Gastrocnemius medialis (tissue), 4 donors: Measurements from ENCODE around the gene CD2AP. TPM values are rescaled to one million over a fixed set of nuclear protein-coding genes. Genes with fewer than 3 reads are reported as not detected.
A peak's percentile ranks its signal among the peaks of the same experiment; 100 is the strongest.

Experiments
- ATAC-seq, 2 donors: fragments of 150-250 bp; one replicate each; pipeline ENCODE4 v1.9.1; 2016
- DNase-seq, 2 donors: peaks; one replicate each; pipeline ENCODE4 v3.0.0-alpha.2; 2019
- H3K27ac ChIP-seq, 4 donors: fragments of 200-600 bp; sonication (generic); 1 replicate in 1 of 4; 2 replicates in 3 of 4; pipeline ENCODE4 v1.5.1; 2016 to 2018; ENCODE audit warnings: mild to moderate bottlenecking in 2 of 4, moderate library complexity in 1 of 4
- H3K27me3 ChIP-seq, 3 donors: fragments of 200-600 bp; sonication (generic) in 2 of 3; 1 replicate in 1 of 3; 2 replicates in 2 of 3; pipeline versions ENCODE4 v1.5.1 to v1.6.0; 2016 to 2019; ENCODE audit warnings: mild to moderate bottlenecking in 1 of 3, moderate library complexity in 1 of 3
- H3K36me3 ChIP-seq, 2 donors: fragments of 200-600 bp; sonication (generic) in 1 of 2; one replicate each; pipeline ENCODE4 v1.5.1; 2017 to 2018
- H3K4me1 ChIP-seq, 2 donors: fragments of 200-600 bp; sonication (generic) in 1 of 2; one replicate each; pipeline ENCODE4 v1.5.1; 2016 to 2017; ENCODE audit warnings: mild to moderate bottlenecking in 2 of 2
- H3K4me3 ChIP-seq, 4 donors: fragments of 200-600 bp; sonication (generic) in 3 of 4; 1 replicate in 1 of 4; 2 replicates in 3 of 4; pipeline ENCODE4 v1.5.1; 2016 to 2019; ENCODE audit warnings: mild to moderate bottlenecking in 2 of 4
- H3K9me3 ChIP-seq, 3 donors: fragments of 200-600 bp; sonication (generic) in 2 of 3; 1 replicate in 1 of 3; 2 replicates in 2 of 3; pipeline ENCODE4 v1.5.1; 2016 to 2019
- POLR2A ChIP-seq, 2 donors: fragments of 450-650 bp; IDR thresholded peaks; one replicate each; pipeline ENCODE4 v1.6.1; 2017; ENCODE audit warnings: antibody characterized with exemption in 2 of 2, mild to moderate bottlenecking in 2 of 2, moderate library complexity in 2 of 2
- in situ Hi-C, 4 donors: fragments of 200-750 bp; cut with MboI; loops; one replicate each; pipeline versions ENCODE4 v1.15.0 to v1.8.0; 2017; ENCODE audit warnings: low sequenced_read_pairs in 4 of 4
- intact Hi-C: fragments of 100-400 bp; cut with DNase I; formaldehyde crosslinking; loops from one replicate; pipeline ENCODE4 v1.15.1; 2023; ENCODE audit warnings: low total_unique reads
- total RNA-seq, 4 donors: library from RNA; depleted of rRNA; stranded (reverse); fragments of >200 nt; gene quantifications; one replicate each; pipeline versions ENCODE4 v1.1.0 to v1.2.3, GENCODE V29; 2016
- TF ChIP-seq, protein P1 (sequence below), 5 experiments: fragments of 450-650 bp in 3 of 5; fragments of 200-600 bp in 2 of 5; sonication (generic) in 2 of 5; IDR thresholded peaks in 4 of 5; conservative IDR thresholded peaks in 1 of 5; 1 replicate in 4 of 5; 2 replicates in 1 of 5; pipeline ENCODE4 v1.5.1; 2016 to 2019; ENCODE audit warnings: antibody characterized with exemption in 5 of 5, mild to moderate bottlenecking in 3 of 5, moderate library complexity in 3 of 5

CD2AP gene
- 10 to 100 TPM in 1 of 4 donors, 1 to 10 TPM in 3; 6.9 to 14.1 (median 8.6) TPM for total RNA-seq

- Histone ChIP-seq H3K27ac (peak within 1 kb of the TSS; percentile 89 to 96 (median 94)), H3K4me1 (peaks cover 19 to 29% of the 10 kb centered on the region in 2 donors), H3K4me3 (peak within 1 kb of the TSS; percentile 77 to 93 (median 84)), H3K27me3 (no peaks in the 10 kb centered on the region), H3K36me3 (no peaks in the 10 kb centered on the region), H3K9me3 (no peaks in the 10 kb centered on the region)
- in situ Hi-C loops: no loop called here
- peak; percentile 93 to 94 for ATAC-seq
- intact Hi-C loops: loop anchor here (2.0 kb wide), 1 partner anchor 63 kb away; no protein-coding TSS in a partner anchor
- TF ChIP-seq, protein P1, sequence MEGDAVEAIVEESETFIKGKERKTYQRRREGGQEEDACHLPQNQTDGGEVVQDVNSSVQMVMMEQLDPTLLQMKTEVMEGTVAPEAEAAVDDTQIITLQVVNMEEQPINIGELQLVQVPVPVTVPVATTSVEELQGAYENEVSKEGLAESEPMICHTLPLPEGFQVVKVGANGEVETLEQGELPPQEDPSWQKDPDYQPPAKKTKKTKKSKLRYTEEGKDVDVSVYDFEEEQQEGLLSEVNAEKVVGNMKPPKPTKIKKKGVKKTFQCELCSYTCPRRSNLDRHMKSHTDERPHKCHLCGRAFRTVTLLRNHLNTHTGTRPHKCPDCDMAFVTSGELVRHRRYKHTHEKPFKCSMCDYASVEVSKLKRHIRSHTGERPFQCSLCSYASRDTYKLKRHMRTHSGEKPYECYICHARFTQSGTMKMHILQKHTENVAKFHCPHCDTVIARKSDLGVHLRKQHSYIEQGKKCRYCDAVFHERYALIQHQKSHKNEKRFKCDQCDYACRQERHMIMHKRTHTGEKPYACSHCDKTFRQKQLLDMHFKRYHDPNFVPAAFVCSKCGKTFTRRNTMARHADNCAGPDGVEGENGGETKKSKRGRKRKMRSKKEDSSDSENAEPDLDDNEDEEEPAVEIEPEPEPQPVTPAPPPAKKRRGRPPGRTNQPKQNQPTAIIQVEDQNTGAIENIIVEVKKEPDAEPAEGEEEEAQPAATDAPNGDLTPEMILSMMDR (IDR thresholded peaks at IDR 0.05 in 4 of 5, conservative IDR thresholded peaks at IDR 0.05 in 1 of 5): peak in 1 of 5 experiments; percentile 33
- peak; percentile 42 to 66 for TF ChIP-seq POLR2A (IDR thresholded peaks at IDR 0.05)
- peak; percentile 74 to 75 for DNase-seq
These were observed at the start of gene CD2AP for GRCh38 chr6:47477497-47478232. CD2AP (plus strand) TSS chr6:47477789; CDS start chr6:47478245, 456 bp downstream.

GRCh38 chr6:47428288-47428687, 49.3 kb upstream of the CD2AP start:
- ATAC-seq (no peak), DNase-seq (no peak)
- intact Hi-C loops: no loop called here
- no peaks in the 10 kb centered on the region for H3K36me3 ChIP-seq
- no peak overlapping the region for H3K4me3 ChIP-seq
- in situ Hi-C loops: no loop called here
- H3K27ac ChIP-seq: no peak overlapping the region
- TF ChIP-seq, protein P1 (IDR thresholded peaks at IDR 0.05 in 4 of 5, conservative IDR thresholded peaks at IDR 0.05 in 1 of 5): no peak
- TF ChIP-seq POLR2A (IDR thresholded peaks at IDR 0.05): no peak
- H3K4me1 ChIP-seq: no peaks in the 10 kb centered on the region
- peaks cover 0 to 3% (median 0%) of the 10 kb centered on the region in 3 donors for H3K9me3 ChIP-seq
- H3K27me3 ChIP-seq: no peaks in the 10 kb centered on the region

GRCh38 chr6:47428746-47429664, 48.6 kb upstream of the CD2AP start:
- Histone ChIP-seq H3K9me3 (peaks cover 0 to 3% (median 0%) of the 10 kb centered on the region in 3 donors), H3K36me3 (no peaks in the 10 kb centered on the region), H3K27ac (no peak overlapping the region), H3K4me1 (no peaks in the 10 kb centered on the region), H3K27me3 (no peaks in the 10 kb centered on the region), H3K4me3 (no peak overlapping the region)
- TF ChIP-seq POLR2A (IDR thresholded peaks at IDR 0.05): no peak
- TF ChIP-seq, protein P1 (IDR thresholded peaks at IDR 0.05 in 4 of 5, conservative IDR thresholded peaks at IDR 0.05 in 1 of 5): no peak
- intact Hi-C loops: no loop called here
- no peak for DNase-seq
- ATAC-seq: no peak
- in situ Hi-C loops: no loop called here

GRCh38 chr6:47434372-47435253, 43.0 kb upstream of the CD2AP start:
- H3K9me3 ChIP-seq: no peaks in the 10 kb centered on the region
- no peaks in the 10 kb centered on the region for H3K4me1 ChIP-seq
- H3K27ac ChIP-seq: no peak overlapping the region
- TF ChIP-seq POLR2A (IDR thresholded peaks at IDR 0.05): no peak
- ATAC-seq (no peak), DNase-seq (no peak)
- H3K27me3 ChIP-seq: no peaks in the 10 kb centered on the region
- in situ Hi-C loops: no loop called here
- H3K4me3 ChIP-seq: no peak overlapping the region
- H3K36me3 ChIP-seq: no peaks in the 10 kb centered on the region
- intact Hi-C loops: no loop called here
